OCI-LY7 (cell line): ENCODE results near the gene KRTAP5-3. TPM values are rescaled to one million over a fixed set of nuclear protein-coding genes. Genes with fewer than 3 reads are reported as not detected.

ENCODE experiments used
- BruUV-seq: library from RNA; stranded (reverse); fragments of 400-500 nt; replicated peaks from 2 replicates; lab custom pipeline; 2021; lab: Mats Ljungman, UMichigan
- CTCF ChIA-PET: fragments of 300-600 bp; sonication (Branson Sonifier 250); formaldehyde crosslinking; loops from one replicate; lab custom pipeline; 2022; ENCODE audit warnings: antibody characterized with exemption; ENCODE audit not compliant: unreplicated experiment; lab: Charles Lee
- POLR2A ChIA-PET: fragments of 300-600 bp; sonication (Branson Sonifier 250); formaldehyde crosslinking; loops from one replicate; lab custom pipeline; 2022; ENCODE audit warnings: antibody characterized with exemption; lab: Charles Lee
- DNase-seq: peaks from one replicate; pipeline ENCODE4 v3.0.0-alpha.2; 2015; ENCODE audit warnings: low spot score
- H2AFZ ChIP-seq: fragments of 200-600 bp; sonication (generic), shearing (Covaris generic); 2 replicates; pipeline ENCODE4 v1.6.1; 2014; ENCODE audit warnings: mild to moderate bottlenecking, antibody characterized with exemption, low read length, moderate library complexity
- H3K27ac ChIP-seq: fragments of 200-600 bp; sonication (generic); 2 replicates; pipeline ENCODE4 v1.5.1; 2014; ENCODE audit warnings: mixed run types, low read depth, mild to moderate bottlenecking, moderate library complexity, low read length, inconsistent platforms; ENCODE audit not compliant: poor library complexity, severe bottlenecking
- H3K36me3 ChIP-seq: fragments of 200-600 bp; sonication (generic); 2 replicates; pipeline ENCODE4 v1.6.1; 2014; ENCODE audit warnings: mild to moderate bottlenecking, antibody characterized with exemption, low read length, moderate library complexity, mixed read lengths; ENCODE audit not compliant: insufficient read depth
- H3K4me1 ChIP-seq: fragments of 200-600 bp; sonication (generic); 2 replicates; pipeline ENCODE4 v1.5.1; 2014; ENCODE audit warnings: mild to moderate bottlenecking, low read length; ENCODE audit not compliant: insufficient read depth, poor library complexity, severe bottlenecking
- H3K4me2 ChIP-seq: fragments of 200-600 bp; sonication (generic); 2 replicates; pipeline ENCODE4 v1.6.1; 2014; ENCODE audit warnings: mild to moderate bottlenecking, low read length
- H3K4me3 ChIP-seq: fragments of 200-600 bp; sonication (generic); 2 replicates; pipeline ENCODE4 v1.5.1; 2014; ENCODE audit warnings: mild to moderate bottlenecking, low read depth, low read length; ENCODE audit not compliant: poor library complexity, severe bottlenecking
- H3K79me2 ChIP-seq: fragments of 200-600 bp; sonication (generic); 2 replicates; pipeline ENCODE4 v1.6.1; 2016; ENCODE audit warnings: low read depth, mild to moderate bottlenecking, low read length, moderate library complexity, mixed read lengths; ENCODE audit not compliant: insufficient read depth
- H3K9me2 ChIP-seq: fragments of 200-600 bp; sonication (generic); 2 replicates; pipeline ENCODE4 v1.6.1; 2016; ENCODE audit warnings: mild to moderate bottlenecking, low read length, mixed read lengths; ENCODE audit not compliant: insufficient read depth
- H3K9me3 ChIP-seq: fragments of 200-600 bp; sonication (generic); 2 replicates; pipeline ENCODE4 v1.6.1; 2014; ENCODE audit warnings: mild to moderate bottlenecking, mixed run types, low read length, mixed read lengths
- H4K20me1 ChIP-seq: fragments of 200-600 bp; sonication (generic); 2 replicates; pipeline ENCODE4 v1.6.1; 2014; ENCODE audit warnings: mild to moderate bottlenecking, antibody characterized with exemption, low read length, moderate library complexity, mixed read lengths; ENCODE audit not compliant: insufficient read depth
- CTCF ChIP-seq: fragments of 200-600 bp; sonication (generic); conservative IDR thresholded peaks from 2 replicates; pipeline ENCODE4 v1.5.1; 2014; ENCODE audit warnings: mild to moderate bottlenecking, antibody characterized with exemption, low read length, moderate library complexity, mixed read lengths
- EZH2phosphoT487 ChIP-seq: fragments of 200-600 bp; sonication (generic); IDR thresholded peaks from 2 replicates; pipeline ENCODE4 v1.6.1; 2018; ENCODE audit warnings: low read depth, borderline replicate concordance, mild to moderate bottlenecking, mixed run types, antibody characterized with exemption, low read length, moderate library complexity, mixed read lengths
- intact Hi-C: fragments of 100-400 bp; cut with micrococcal nuclease; formaldehyde crosslinking; loops from one replicate; pipeline ENCODE4 v1.10.0; 2022; ENCODE audit not compliant: unreplicated experiment
- total RNA-seq, 2 experiments: library from RNA; depleted of rRNA in 1 of 2; stranded (reverse); fragments of >200 nt in 1 of 2; shearing (Covaris generic) in 1 of 2; gene quantifications; 2 replicates each; pipeline ENCODE4 v1.2.3, GENCODE V29; 2014 to 2022

The KRTAP5-3 gene
- total RNA-seq, 2 experiments from 2014 or later, result not detected

GRCh38 chr11:1630271-1630670, 22.0 kb upstream of the KRTAP5-3 start:
- TF ChIP-seq EZH2phosphoT487 (no peak), CTCF (no peak)
- Histone ChIP-seq H3K27ac (no peak overlapping the region), H2AFZ (no peak overlapping the region), H3K4me1 (no peaks in the 10 kb centered on the region), H3K36me3 (no peaks in the 10 kb centered on the region), H3K79me2 (no peaks in the 10 kb centered on the region), H3K4me3 (no peak overlapping the region), H4K20me1 (no peaks in the 10 kb centered on the region), H3K9me2 (no peaks in the 10 kb centered on the region), H3K9me3 (no peaks in the 10 kb centered on the region), H3K4me2 (no peak overlapping the region)
- ChIA-PET CTCF (no interaction called here), POLR2A (no interaction called here)
- intact Hi-C loops, result no loop called here
- no TSS peak for BruUV-seq
- DNase-seq, result no peak

- Histone ChIP-seq H3K79me2 (no peaks in the 10 kb centered on the region), H3K27ac (no peak within 1 kb of the TSS), H3K4me2 (no peak within 1 kb of the TSS), H4K20me1 (no peaks in the 10 kb centered on the region), H3K4me3 (no peak within 1 kb of the TSS), H2AFZ (no peak within 1 kb of the TSS), H3K4me1 (no peaks in the 10 kb centered on the region), H3K9me2 (no peaks in the 10 kb centered on the region), H3K36me3 (no peaks in the 10 kb centered on the region), H3K9me3 (no peaks in the 10 kb centered on the region)
- DNase-seq, result no peak
- intact Hi-C loops, result loop anchor here (2.0 kb wide), 1 partner anchor 35 kb away; no protein-coding TSS in a partner anchor
- TF ChIP-seq CTCF, result no peak
- no peak for TF ChIP-seq EZH2phosphoT487
- no TSS peak for BruUV-seq
- POLR2A ChIA-PET, result no interaction called here
- CTCF ChIA-PET, result no interaction called here
Observed at GRCh38 chr11:1629326-1630185, 21.3 kb upstream of the KRTAP5-3 start, which contains the start of gene KRTAP5-5. KRTAP5-5 (plus strand) TSS chr11:1629775; CDS start chr11:1629841, 66 bp downstream.
